PC-3 (cell line): Measurements from ENCODE around the gene ALCAM. TPM values are rescaled to one million over a fixed set of nuclear protein-coding genes. Genes with fewer than 3 reads are reported as not detected.

Experiments used
- ATAC-seq: fragments of 200-7000 bp; cut with Tn5 transposase; 2 replicates; pipeline ENCODE4 v1.9.1; 2020; ENCODE audit warnings: mild to moderate bottlenecking, moderate library complexity
- BruUV-seq: library from RNA; stranded (reverse); fragments of 400-500 nt; replicated peaks from 2 replicates; lab custom pipeline; 2021; lab: Mats Ljungman, UMichigan
- CTCF ChIA-PET: fragments of 300-600 bp; sonication (Branson Sonifier 250); formaldehyde crosslinking; loops from one replicate; lab custom pipeline; 2022; ENCODE audit warnings: antibody characterized with exemption; lab: Charles Lee
- POLR2A ChIA-PET: fragments of 300-600 bp; sonication (Branson Sonifier 250); formaldehyde crosslinking; loops from one replicate; lab custom pipeline; 2022; ENCODE audit warnings: antibody characterized with exemption; ENCODE audit not compliant: unreplicated experiment; lab: Charles Lee
- DNase-seq: peaks from one replicate; pipeline ENCODE4 v3.0.0-alpha.2; 2015
- H2AFZ ChIP-seq: fragments of 300-600 bp; sonication (generic); 2 replicates; pipeline ENCODE4 v1.6.0; 2016; ENCODE audit warnings: antibody characterized with exemption, low read length
- H3F3A ChIP-seq: fragments of 300-600 bp; sonication (generic); one replicate; pipeline ENCODE4 v1.6.0; 2017; ENCODE audit warnings: antibody characterized with exemption, low read length, control low read depth, mild to moderate bottlenecking; ENCODE audit not compliant: unreplicated experiment
- H3K27ac ChIP-seq: fragments of 300-600 bp; sonication (generic); 2 replicates; pipeline ENCODE4 v1.5.1; 2016; ENCODE audit warnings: mild to moderate bottlenecking, low read length
- H3K27me3 ChIP-seq: fragments of 300-600 bp; sonication (generic); 2 replicates; pipeline ENCODE4 v1.6.1; 2016; ENCODE audit warnings: low read length, mixed read lengths
- H3K36me3 ChIP-seq: fragments of 300-600 bp; sonication (generic); 2 replicates; pipeline ENCODE4 v1.6.1; 2016; ENCODE audit warnings: low read depth, mixed run types, low read length, mixed read lengths
- H3K4me1 ChIP-seq: fragments of 300-600 bp; sonication (generic); 2 replicates; pipeline ENCODE4 v1.5.1; 2016; ENCODE audit warnings: low read length; ENCODE audit not compliant: insufficient read depth
- H3K4me2 ChIP-seq: fragments of 300-600 bp; sonication (generic); 2 replicates; pipeline ENCODE4 v1.6.0; 2016; ENCODE audit warnings: low read length
- H3K4me3 ChIP-seq: fragments of 300-600 bp; sonication (generic); 2 replicates; pipeline ENCODE4 v1.5.1; 2016; ENCODE audit warnings: mild to moderate bottlenecking, low read length, mixed read lengths
- H3K79me2 ChIP-seq: fragments of 300-600 bp; sonication (generic); 2 replicates; pipeline ENCODE4 v1.6.1; 2017; ENCODE audit warnings: low read length, mixed read lengths
- H3K9ac ChIP-seq: fragments of 300-600 bp; sonication (generic); 2 replicates; pipeline ENCODE4 v1.6.0; 2016; ENCODE audit warnings: mild to moderate bottlenecking, low read length
- H3K9me2 ChIP-seq: fragments of 300-600 bp; sonication (generic); replicated peaks from 2 replicates; pipeline ENCODE4 v1.6.1; 2016; ENCODE audit warnings: mixed run types, low read length, mixed read lengths
- H3K9me3 ChIP-seq: fragments of 300-600 bp; sonication (generic); 2 replicates; pipeline ENCODE4 v1.6.1; 2016; ENCODE audit warnings: low read length, mixed read lengths
- H4K20me1 ChIP-seq: fragments of 300-600 bp; sonication (generic); 2 replicates; pipeline ENCODE4 v1.6.1; 2016; ENCODE audit warnings: low read length, mixed read lengths
- CTCF ChIP-seq: fragments of 300-600 bp; sonication (generic); conservative IDR thresholded peaks from 2 replicates; pipeline ENCODE4 v1.5.1; 2017; ENCODE audit warnings: antibody characterized with exemption, low read depth, mild to moderate bottlenecking, low read length
- EZH2 ChIP-seq: fragments of 300-600 bp; sonication (generic); IDR thresholded peaks from one replicate; pipeline ENCODE4 v1.6.1; 2017; ENCODE audit warnings: antibody characterized with exemption, mild to moderate bottlenecking, low read length; ENCODE audit not compliant: unreplicated experiment
- EZH2phosphoT487 ChIP-seq: fragments of 300-600 bp; sonication (generic); IDR thresholded peaks from 2 replicates; pipeline ENCODE4 v1.6.1; 2018; ENCODE audit warnings: mild to moderate bottlenecking, antibody characterized with exemption, low read length, borderline replicate concordance
- intact Hi-C: fragments of 100-400 bp; cut with micrococcal nuclease; formaldehyde crosslinking; loops from 2 replicates; pipeline ENCODE4 v1.9.0; 2023
- total RNA-seq: library from RNA; depleted of rRNA; stranded (reverse); fragments of >200 nt; gene quantifications from 2 replicates; pipeline ENCODE4 v1.2.3, GENCODE V29; 2014

The ALCAM gene
- total RNA-seq, 1 experiment from 2014 or later: 169 TPM

- Histone ChIP-seq H3K79me2 (peaks cover 98% of the 10 kb centered on the region), H3K36me3 (no peaks in the 10 kb centered on the region), H4K20me1 (no peaks in the 10 kb centered on the region), H3K27ac (no peak overlapping the region), H3K9me2 (no peaks in the 10 kb centered on the region), H3K9ac (no peak overlapping the region), H3F3A (no peaks in the 10 kb centered on the region), H3K4me2 (no peak overlapping the region), H3K4me3 (no peak overlapping the region), H3K27me3 (no peaks in the 10 kb centered on the region), H2AFZ (no peak overlapping the region), H3K9me3 (no peaks in the 10 kb centered on the region), H3K4me1 (peaks cover 20% of the 10 kb centered on the region)
- DNase-seq (no peak), ATAC-seq (no peak)
- CTCF ChIA-PET: no interaction called here
- TF ChIP-seq EZH2phosphoT487 (no peak), CTCF (no peak), EZH2 (no peak)
- intact Hi-C loops: no loop called here
- POLR2A ChIA-PET: no interaction called here
- no TSS peak for BruUV-seq
Measured at GRCh38 chr3:105414841-105415240, 48.1 kb downstream of the ALCAM start.

- ChIA-PET POLR2A (no interaction called here), CTCF (no interaction called here)
- Histone ChIP-seq H3K36me3 (no peaks in the 10 kb centered on the region), H3K9ac (no peak overlapping the region), H3K4me1 (peaks cover 20% of the 10 kb centered on the region), H4K20me1 (no peaks in the 10 kb centered on the region), H3K9me3 (no peaks in the 10 kb centered on the region), H3K9me2 (no peaks in the 10 kb centered on the region), H3F3A (no peaks in the 10 kb centered on the region), H3K4me2 (no peak overlapping the region), H2AFZ (no peak overlapping the region), H3K4me3 (no peak overlapping the region), H3K27ac (no peak overlapping the region), H3K79me2 (peaks cover 98% of the 10 kb centered on the region), H3K27me3 (no peaks in the 10 kb centered on the region)
- no TSS peak for BruUV-seq
- DNase-seq (no peak), ATAC-seq (no peak; the same call in 1 of the 2 replicates)
- intact Hi-C loops: no loop called here
- TF ChIP-seq EZH2phosphoT487 (no peak), CTCF (no peak), EZH2 (no peak)
Measured at GRCh38 chr3:105415951-105416350, 49.2 kb downstream of the ALCAM start.

GRCh38 chr3:105417525-105418289 is 51.0 kb downstream of the ALCAM start:
- Histone ChIP-seq H3K36me3 (peaks cover 2% of the 10 kb centered on the region; the same call in 1 of the 2 replicates), H3F3A (no peaks in the 10 kb centered on the region), H3K9me2 (no peaks in the 10 kb centered on the region), H3K27ac (peak overlapping the region; percentile 10), H4K20me1 (no peaks in the 10 kb centered on the region; the same call in 1 of the 2 replicates), H3K27me3 (no peaks in the 10 kb centered on the region), H2AFZ (no peak overlapping the region), H3K4me2 (peak overlapping the region; percentile 31), H3K9me3 (no peaks in the 10 kb centered on the region), H3K9ac (no peak overlapping the region), H3K79me2 (peaks cover 98% of the 10 kb centered on the region), H3K4me3 (no peak overlapping the region), H3K4me1 (peaks cover 20% of the 10 kb centered on the region)
- POLR2A ChIA-PET: interaction anchor here (0.6 to 1.0 kb wide), 2 partner anchors 14 to 40 kb away, joined by 4 to 5 read pairs; no protein-coding TSS in a partner anchor
- intact Hi-C loops: no loop called here
- CTCF ChIA-PET: no interaction called here
- DNase-seq (peak; percentile 52), ATAC-seq (peak; percentile 69)
- TF ChIP-seq EZH2 (no peak), CTCF (no peak), EZH2phosphoT487 (no peak)
- no TSS peak for BruUV-seq
